NCI-H524 treated with DMSO at 0.1 percent for 48 hours (cell line): ENCODE results near the gene RFWD3.
A peak's percentile ranks its signal among the peaks of the same experiment; 100 is the strongest.
"Not testable (repeated sequence)": the region's sequence is repeated elsewhere in the genome, so short reads cannot be mapped to it uniquely, and the experiment has no call there.

Source experiments
- DNase-seq: peaks from one replicate; lab custom pipeline; 2025; lab: John Stamatoyannopoulos, UW

RFWD3 gene, protein sequence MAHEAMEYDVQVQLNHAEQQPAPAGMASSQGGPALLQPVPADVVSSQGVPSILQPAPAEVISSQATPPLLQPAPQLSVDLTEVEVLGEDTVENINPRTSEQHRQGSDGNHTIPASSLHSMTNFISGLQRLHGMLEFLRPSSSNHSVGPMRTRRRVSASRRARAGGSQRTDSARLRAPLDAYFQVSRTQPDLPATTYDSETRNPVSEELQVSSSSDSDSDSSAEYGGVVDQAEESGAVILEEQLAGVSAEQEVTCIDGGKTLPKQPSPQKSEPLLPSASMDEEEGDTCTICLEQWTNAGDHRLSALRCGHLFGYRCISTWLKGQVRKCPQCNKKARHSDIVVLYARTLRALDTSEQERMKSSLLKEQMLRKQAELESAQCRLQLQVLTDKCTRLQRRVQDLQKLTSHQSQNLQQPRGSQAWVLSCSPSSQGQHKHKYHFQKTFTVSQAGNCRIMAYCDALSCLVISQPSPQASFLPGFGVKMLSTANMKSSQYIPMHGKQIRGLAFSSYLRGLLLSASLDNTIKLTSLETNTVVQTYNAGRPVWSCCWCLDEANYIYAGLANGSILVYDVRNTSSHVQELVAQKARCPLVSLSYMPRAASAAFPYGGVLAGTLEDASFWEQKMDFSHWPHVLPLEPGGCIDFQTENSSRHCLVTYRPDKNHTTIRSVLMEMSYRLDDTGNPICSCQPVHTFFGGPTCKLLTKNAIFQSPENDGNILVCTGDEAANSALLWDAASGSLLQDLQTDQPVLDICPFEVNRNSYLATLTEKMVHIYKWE

GRCh38 chr16:74666425-74667254 lies at the start of gene RFWD3:
Gene RFWD3 (minus strand): TSS chr16:74666877. CDS start chr16:74661449, 5,428 bp downstream.
- peak; percentile 98 for DNase-seq

- no peak for DNase-seq
Observed at GRCh38 chr16:74716355-74716754, 49.7 kb upstream of the RFWD3 start.

DNA sequence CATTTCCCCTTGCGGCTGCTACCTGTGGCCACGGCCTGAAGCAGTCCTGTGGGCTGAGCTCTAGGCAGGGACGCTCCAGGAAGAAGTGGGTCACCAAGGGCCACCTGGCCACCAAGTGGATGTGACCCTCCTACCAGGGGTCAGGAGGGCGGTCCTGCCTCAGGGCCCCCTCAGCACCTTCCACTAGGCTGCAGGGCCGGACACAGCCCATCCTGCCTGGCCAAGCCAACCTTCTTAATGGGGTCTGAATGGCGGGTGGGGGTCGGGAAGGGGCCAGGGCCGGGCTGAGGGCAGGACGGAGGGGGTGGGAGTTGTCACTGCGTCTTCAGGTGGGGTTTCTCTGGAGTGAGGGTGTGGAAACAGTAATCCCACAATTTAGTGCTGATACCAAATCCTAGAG lies 47.2 kb upstream of the RFWD3 start:
- no peak for DNase-seq

DNA sequence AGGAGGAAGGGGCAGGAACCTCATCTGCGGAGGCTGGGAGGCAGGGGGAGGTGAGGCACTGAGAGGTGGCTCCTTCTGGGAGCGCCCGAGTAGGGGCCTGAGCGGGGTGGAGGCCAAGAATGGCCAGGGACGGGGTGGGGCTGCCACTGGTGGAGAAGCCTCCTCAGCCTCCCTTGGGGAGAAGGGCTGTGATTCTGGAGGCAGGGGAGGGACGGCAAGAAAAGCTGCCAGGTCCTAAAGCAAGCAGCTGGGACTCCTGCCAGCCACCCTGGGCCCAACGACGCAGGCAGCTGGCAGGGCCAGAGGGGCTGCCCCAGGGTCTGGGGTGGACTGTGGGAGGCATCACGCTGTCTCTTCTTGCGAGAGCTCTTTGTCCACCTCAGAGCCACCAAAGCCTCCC lies 46.6 kb upstream of the RFWD3 start:
- DNase-seq = no peak

DNA sequence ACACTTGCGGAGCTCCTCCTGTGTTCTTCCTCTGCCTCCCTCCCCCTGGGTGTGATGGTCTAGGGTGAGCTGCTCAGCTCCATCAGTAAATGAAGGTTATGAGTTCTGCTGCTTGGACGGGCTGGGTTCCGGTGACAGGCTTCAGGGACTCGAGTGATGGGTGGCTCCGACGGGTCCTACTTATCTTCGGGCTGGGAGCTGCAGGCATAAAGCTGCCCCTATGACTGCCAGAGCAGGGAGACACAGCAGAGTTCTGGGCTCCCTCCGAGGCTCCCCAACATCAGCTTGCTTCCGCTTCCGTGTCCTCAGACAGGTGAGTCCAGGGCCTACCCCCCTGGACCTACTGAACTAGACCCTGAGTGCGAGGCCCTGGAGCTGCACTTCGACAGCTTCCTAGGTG lies 45.3 kb upstream of the RFWD3 start:
- DNase-seq = no peak

GRCh38 chr16:74710401-74710800 lies 43.7 kb upstream of the RFWD3 start:
- DNase-seq = no peak

GRCh38 chr16:74709441-74709877 lies 42.8 kb upstream of the RFWD3 start:
- DNase-seq = peak; percentile 40

GRCh38 chr16:74700438-74701225 lies 34.0 kb upstream of the RFWD3 start, which contains the start of gene MLKL:
Gene MLKL (minus strand): TSS chr16:74700862. CDS start chr16:74695757, 5,105 bp downstream.
- DNase-seq = no peak

- no peak for DNase-seq
Observed at GRCh38 chr16:74700116-74700437, 33.4 kb upstream of the RFWD3 start.

DNA sequence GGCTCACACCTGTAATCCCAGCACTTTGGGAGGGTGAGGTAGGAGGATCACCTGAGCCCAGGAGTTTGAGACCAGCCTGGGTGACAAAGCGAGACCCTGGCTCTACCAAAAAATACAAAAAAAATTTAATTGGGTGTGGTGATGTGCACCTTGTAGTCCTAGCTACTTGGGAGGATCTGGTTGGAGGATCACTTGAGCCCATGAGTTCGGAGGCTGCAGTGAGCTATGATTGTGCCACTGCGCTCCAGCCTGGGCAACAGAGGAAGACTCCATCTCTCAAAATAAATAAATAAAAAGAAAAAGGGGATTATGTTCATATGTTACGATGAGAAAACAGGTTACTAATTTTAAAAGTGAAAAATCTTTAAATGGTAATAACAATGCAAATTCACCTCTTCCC lies 33.0 kb upstream of the RFWD3 start:
- no peak for DNase-seq

- DNase-seq = no peak
Observed at GRCh38 chr16:74698222-74698621, 31.5 kb upstream of the RFWD3 start.

DNA sequence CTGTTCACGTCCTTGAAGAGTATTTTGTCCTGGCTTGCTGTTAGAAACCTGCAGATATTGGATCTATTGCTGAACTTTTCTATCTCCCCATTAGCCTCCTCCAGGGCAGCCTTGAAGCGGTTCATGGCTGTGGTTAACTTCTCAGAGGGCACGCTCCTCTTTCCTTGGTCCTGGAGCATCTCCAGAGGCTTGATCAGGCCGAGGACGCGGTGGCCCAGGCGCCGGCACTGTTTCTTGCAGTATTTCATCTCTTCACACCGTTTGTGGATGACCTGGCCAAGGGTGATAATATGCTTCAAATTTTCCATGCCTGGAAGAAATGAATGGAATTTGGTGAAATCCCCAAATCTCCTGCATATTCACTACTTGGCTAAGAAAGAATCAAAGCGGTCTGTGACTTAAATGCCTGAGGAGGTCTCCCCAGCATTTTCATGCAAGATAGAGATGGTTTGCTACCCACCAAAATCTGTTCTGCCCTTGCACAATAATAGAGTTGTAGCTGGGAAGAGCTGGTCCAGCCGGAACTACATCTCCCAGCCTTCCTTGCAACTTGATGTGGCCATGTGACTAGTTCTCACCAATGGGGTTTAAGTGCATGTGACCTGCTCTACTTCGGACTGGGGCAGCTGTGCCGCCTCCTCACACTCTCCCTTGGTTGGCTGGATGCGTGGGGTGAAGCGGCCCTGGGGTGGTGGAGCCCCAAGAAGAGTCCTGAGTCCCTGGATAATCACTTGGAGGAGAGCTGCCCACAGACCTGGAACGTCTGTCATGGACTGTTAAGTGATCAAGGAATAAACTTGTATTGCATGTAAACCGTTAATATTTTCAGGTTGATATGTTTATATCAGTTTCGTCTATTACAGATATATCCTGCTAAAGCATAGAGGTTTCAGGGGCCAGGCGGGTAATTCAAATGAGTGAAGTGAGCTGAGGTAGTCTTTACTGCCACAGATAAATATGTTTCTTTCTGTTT lies 29.1 kb upstream of the RFWD3 start:
- DNase-seq = peak; percentile 87

DNA sequence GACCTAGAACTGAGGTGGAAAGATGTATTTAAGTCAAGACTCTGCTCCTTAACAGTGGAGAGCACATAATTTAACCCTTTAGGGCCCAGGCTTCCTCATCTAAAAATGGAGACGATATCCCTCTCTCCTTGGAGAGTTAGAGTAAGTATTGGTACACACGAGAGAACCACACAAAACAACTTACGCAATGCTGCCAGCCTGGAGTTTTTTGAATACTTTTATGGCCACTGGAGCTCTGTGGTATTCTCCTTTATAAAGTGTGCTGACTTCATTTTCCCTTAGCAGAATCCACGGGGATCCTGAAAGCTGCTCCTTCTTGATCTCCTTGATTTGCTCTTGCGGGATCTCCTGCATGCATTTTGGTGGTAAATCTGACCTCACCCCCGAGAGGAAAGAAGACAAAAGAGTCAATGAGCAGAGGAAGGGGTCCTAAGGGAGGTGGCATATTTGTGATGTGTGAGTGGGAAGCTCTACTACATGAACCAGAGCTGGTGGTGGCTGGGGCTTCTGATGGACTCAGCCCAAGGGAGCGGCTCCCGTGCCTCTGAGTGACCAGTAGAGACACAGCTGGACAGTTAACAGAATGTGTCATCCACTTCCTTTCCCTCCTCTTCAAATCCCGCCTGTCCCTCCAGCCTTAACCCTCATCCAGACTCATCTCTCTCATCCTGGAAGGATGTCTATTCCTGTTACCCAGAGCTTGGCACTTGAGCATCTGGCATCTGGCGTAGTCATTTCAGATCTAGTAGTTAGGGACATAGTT lies 24.6 kb upstream of the RFWD3 start:
- no peak for DNase-seq

- no peak for DNase-seq
Observed at GRCh38 chr16:74682556-74682955, 15.9 kb upstream of the RFWD3 start.

- DNase-seq = no peak
Observed at GRCh38 chr16:74680681-74681080, 14.0 kb upstream of the RFWD3 start.

- no peak for DNase-seq
Observed at GRCh38 chr16:74679983-74680382, 13.3 kb upstream of the RFWD3 start.

DNA sequence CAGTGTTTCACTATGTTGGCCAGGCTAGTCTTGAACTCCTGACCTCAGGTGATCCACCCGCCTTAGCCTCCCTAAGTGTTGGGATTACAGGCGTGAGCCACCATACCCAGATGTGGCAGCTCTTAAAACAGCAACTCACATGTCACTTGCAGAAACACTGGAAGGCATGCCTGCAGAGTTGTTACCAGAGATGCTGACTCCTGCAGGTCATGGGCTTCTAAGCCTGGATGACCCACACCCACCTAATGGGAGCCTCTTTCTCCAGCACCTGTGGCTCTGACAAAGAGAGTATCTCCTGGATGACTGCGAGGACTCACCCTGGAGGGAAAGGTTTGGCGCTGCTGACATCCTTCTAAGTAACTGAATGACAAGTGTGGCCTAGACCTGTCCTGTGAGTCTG lies 11.2 kb upstream of the RFWD3 start:
- no peak for DNase-seq

- no peak for DNase-seq
Observed at GRCh38 chr16:74673876-74674275, 7.2 kb upstream of the RFWD3 start.

DNA sequence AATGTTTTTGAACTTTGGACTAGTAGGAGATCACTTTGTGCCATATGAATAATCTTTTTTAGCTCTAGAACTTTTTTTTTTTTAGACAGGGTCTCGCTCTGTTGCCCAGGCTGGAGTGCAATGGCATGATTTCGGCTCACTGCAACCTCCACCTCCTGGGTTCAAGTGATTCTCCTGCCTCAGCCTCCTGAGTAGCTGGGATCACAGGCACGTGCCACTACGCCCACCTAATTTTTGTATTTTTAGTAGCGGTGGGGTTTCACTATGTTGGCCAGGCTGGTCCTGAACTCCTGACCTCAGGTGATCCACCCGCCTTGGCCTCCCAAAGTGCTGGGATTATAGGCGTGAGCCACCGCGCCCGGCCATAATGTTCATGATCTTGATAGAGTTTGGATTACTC lies 2.2 kb upstream of the RFWD3 start:
- not testable (repeated sequence) for DNase-seq

DNA sequence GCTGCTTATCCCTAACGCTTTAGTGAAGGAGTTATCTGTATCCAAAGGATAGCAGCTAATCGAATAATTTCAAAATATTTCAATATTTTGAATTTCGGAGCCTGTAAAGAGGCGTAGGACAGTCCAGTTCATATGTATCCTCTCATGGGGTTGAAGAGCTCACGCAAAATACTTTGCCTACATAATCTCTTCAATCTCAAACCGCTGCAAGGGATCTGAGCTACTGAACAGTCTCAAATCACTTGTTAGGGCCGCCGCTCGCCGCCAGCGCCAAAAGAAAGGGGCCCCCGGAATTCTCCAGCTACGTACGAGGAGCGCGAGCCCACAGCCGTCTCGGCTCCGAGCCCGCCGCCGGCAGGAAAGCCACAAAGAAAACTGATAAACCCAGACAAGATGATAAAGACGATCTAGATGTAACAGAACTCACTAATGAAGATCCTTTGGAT lies 601 bp upstream of the RFWD3 start:
- no peak for DNase-seq
